ENCODE measurements around the gene PEPD.
"Not testable (repeated sequence)": the region's sequence is repeated elsewhere in the genome, so short reads cannot be mapped to it uniquely, and the experiment has no call there.

Gene PEPD

GRCh38 chr19:33497131-33497777, 24.3 kb downstream of the PEPD start:
- DNase-seq (ENCODE audit: low spot score) = no peak

GRCh38 chr19:33496038-33496895, 25.3 kb downstream of the PEPD start:
- no peak for DNase-seq (ENCODE audit: low spot score)

GRCh38 chr19:33493401-33494275, 28.0 kb downstream of the PEPD start:
- no peak for DNase-seq (ENCODE audit: low spot score)

DNA sequence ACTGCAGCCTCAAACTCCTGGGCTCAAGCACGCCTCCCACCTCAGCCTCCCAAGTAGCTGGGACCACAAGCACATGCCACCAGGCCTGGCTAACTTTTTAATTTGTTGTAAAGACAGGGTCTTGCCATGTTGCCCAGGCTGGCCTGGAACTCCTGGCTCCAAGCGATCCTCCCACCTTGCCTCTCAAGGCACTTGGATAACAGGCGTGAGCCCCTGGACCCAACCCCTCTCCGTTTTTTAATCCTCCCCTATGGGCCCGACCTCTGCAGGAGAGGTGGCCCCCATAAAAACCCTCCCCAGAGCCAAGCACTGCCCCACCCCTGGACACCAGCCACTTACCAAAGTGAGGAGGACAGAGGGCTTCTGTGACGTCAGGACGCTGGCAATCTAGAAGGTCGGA, 28.6 kb downstream of the PEPD start:
- DNase-seq (ENCODE audit: low spot score) = no peak

DNA sequence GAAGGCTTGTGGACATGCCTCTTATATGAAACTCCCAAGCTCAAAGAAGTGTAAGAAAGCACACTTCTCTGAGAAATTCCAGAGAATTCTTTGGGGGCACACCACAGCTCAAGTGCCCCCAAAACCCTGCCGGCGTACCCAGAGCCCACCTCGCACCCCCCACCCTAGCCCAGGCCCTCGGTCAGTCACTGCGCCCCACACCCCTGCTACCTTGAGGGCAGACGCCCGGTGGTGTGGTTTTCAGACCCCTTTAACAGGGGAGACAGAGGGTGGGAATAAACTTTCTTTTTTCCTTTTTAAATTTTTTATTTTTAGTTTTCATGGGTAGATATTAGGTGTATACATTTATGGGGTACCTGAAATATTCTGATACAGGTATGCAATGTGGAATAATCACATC, 29.5 kb downstream of the PEPD start:
- DNase-seq (ENCODE audit: low spot score) = no peak

- not testable (repeated sequence) for DNase-seq (ENCODE audit: low spot score)
Observed at GRCh38 chr19:33490596-33490995, 31.0 kb downstream of the PEPD start.

DNA sequence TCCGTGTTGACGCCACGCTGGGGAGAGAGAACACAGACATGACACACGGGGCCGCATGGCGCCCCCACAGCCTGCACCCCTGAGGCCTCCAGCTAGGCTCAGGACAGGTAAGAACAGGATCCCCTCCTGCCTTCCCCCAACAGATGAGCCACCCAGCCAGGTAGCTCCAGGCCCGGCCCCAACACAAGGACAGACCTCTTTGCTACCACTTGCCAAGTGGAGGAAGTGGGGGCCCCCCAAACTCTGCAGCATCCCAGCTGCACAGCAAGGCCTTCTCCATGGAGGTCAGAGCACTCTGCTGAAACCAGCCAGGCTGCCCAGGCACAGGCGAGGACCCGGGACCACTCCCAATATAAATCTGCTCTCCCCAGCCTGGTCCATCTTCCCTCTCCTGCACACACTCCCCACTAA, 31.5 kb downstream of the PEPD start:
- DNase-seq (ENCODE audit: low spot score) = no peak

DNA sequence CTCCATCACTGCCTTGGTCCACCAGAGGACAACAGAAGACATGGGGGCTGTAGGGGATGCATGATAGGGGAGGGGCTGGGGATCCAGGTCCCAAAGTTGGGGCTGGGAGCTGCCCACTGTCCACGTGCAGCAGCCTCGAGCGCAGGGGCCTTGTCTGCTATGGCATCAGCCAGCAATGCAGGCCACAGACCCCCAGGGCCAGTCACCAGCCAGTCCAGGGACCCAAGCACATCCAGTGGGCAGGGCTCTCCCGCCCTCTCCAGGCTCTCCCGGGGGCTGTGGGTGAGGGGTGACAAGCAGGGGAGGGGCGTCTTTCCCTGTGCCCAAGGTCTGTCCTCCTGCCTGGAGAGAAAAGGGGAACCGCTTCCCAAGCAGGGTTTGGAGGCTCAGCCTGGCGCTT, 32.8 kb downstream of the PEPD start:
- DNase-seq (ENCODE audit: low spot score) = no peak

GRCh38 chr19:33487901-33488800, 33.4 kb downstream of the PEPD start:
- no peak for DNase-seq (ENCODE audit: low spot score)

DNA sequence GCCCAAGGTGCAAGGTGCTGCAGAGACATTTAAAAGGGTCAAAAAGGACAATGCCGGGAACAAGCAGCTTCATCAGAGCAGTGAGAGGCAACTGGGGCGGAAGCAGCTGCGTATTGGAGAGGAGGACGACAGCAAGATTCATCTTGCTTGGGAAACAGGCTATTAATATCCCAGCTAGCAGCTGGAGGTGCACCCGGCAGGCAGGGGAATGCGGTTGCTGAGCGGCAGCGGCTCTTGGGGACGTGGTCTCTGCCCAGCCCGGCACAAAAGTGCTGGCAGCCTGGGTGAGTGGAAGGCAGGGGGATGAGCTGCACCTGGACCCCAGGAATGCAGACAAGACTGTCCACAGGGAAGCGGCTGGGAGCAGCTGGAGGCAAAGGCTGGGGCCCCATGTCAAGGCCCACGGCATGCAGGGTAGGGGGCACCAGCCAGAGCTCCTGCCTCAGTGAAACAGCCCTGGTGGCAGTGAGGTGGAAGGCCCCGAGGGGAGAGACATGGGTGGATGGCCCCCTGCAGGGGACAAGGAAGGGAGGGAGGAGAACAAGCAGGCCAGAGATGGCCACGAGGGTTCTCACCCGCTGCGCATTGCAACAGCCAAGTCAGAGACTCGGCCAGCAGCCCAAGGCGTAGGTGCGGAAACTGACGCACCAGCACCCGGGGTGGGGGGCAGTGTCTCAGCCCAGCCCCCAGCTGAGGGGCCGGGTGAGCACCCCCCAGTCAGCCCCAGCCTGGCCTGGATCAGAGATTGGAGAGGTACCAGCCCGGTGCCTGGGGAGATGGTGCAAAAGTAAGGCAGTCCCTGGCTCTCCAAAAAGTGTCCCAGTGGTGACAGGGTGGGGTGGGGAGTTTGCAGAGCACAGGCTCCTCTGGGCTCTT, 34.4 kb downstream of the PEPD start:
- no peak for DNase-seq (ENCODE audit: low spot score)

- DNase-seq (ENCODE audit: low spot score) = no peak
Observed at GRCh38 chr19:33486407-33486806, 35.2 kb downstream of the PEPD start.

DNA sequence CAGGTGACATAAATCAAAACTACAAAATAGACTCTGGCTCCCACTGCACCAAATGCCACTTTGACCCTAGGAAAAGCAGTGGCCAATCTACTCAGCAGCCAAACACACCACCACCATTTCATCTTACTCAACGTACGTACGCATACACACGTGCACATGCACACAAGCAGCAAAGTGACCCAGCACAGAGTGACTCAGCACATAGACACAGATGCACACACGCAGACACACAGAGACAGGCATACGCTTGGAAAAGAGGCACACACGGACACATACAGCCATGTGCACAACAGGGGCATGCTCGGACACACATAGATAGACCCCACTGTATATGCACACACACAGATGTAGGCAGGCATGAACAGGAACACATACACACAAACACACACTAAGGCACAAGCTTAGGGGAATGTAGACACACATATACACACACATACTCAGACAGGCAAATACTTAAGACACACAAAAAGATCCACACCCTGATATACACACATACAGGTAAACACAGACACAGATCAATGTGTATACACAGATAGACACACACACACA, 37.3 kb downstream of the PEPD start:
- DNase-seq (ENCODE audit: low spot score) = no peak

DNA sequence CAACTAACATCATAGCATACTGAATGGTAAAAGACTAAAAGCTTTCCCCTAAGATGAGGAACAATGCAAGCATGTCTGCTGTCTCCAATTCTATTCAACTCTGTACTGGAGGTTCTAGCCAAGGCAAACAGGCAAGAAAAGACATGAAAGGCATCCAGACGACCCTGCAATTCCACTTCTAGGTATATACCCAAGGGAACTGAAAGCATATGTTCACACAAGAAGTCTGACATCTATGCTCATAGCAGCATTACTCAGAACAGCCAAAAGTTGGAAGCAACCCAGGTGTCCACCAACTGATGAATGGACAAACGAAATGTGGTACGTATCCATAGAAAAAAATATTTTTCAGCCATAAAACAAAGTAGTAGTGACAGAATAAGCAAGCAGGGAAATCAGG, 39.1 kb downstream of the PEPD start:
- DNase-seq (ENCODE audit: low spot score) = no peak

- no peak for DNase-seq (ENCODE audit: low spot score)
Observed at GRCh38 chr19:33481863-33482262, 39.7 kb downstream of the PEPD start.

DNA sequence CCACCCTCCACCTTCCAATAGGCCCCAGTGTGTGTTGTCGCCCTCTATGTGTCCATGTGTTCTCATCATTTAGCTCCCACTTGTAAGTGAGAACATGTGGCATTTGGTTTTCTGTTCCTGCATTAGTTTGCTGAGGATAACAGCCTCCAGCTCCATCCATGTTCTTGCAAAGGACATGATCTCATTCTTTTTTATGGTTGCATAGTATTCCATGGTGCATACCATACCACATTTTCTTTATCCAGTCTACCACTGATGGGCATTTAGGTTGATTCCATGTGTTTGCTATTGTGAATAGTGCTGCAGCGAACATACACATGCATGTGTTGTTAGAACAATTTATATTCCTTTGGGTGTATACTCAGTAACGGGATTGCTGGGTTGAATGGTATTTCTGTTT, 42.0 kb downstream of the PEPD start:
- not testable (repeated sequence) for DNase-seq (ENCODE audit: low spot score)

GRCh38 chr19:33477781-33478180, 43.8 kb downstream of the PEPD start:
- no peak for DNase-seq (ENCODE audit: low spot score)

GRCh38 chr19:33476151-33476707, 45.4 kb downstream of the PEPD start:
- DNase-seq (ENCODE audit: low spot score) = no peak

- peak; percentile 10 for DNase-seq (ENCODE audit: low spot score)
Observed at GRCh38 chr19:33473653-33474305, 47.8 kb downstream of the PEPD start.

Measured in LoVo (cell line).